Measurements from ENCODE around the gene UBE2I. TPM values are rescaled to one million over a fixed set of nuclear protein-coding genes. Genes with fewer than 3 reads are reported as not detected.

UBE2I gene
- total and polyA plus RNA-seq, 8 donors, result 30.0 to 57.9 (median 36.7) TPM

DNA sequence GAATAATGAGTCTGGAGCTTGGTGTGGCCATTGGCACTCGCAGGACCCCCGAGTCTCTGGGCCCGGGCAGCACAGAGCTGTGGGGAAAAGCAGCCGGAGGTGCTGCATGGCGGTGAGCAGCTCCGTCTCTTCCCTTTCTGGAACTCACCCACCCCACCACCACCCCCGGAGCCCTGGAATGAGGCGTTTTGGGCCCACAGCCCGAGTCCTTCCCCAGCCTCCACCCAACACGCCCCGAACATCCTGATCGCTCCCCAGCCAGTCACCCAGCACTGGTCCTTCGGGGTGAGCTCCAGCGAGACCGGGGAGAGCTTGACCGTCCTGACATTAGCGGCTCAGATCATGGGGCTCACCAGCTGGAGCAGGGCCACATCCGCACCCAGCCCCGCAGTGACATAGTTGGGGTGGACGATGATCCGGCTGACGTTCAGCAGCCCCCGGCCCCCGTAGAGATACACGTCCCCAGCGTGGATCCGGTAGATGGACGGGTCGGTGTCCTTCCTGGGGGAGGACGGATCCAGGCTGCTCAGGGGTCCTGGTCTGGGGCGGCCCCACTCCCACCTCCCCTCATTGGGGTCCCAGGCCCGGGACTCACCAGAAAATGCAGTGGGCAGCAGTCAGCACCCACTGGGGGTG lies 47.1 kb upstream of the UBE2I start:
- no peaks in the 10 kb centered on the region for H3K36me3 ChIP-seq
- no peak for DNase-seq
- no peaks in the 10 kb centered on the region for H3K4me1 ChIP-seq
- H3K9me3 ChIP-seq, result no peaks in the 10 kb centered on the region
- H3K4me3 ChIP-seq, result no peak overlapping the region
- WGBS, 2 donors, result 63 to 78% methylated on average over 30 to 32 of the region's 32 CpGs
- H3K27ac ChIP-seq, result no peak overlapping the region
- H3K27me3 ChIP-seq, result peaks cover 0 to 5% (median 0%) of the 10 kb centered on the region in 4 donors
- FAIRE-seq, result no peak
- intact Hi-C loops (cut with DNase I), result no loop called here
- TF ChIP-seq, protein P1, sequence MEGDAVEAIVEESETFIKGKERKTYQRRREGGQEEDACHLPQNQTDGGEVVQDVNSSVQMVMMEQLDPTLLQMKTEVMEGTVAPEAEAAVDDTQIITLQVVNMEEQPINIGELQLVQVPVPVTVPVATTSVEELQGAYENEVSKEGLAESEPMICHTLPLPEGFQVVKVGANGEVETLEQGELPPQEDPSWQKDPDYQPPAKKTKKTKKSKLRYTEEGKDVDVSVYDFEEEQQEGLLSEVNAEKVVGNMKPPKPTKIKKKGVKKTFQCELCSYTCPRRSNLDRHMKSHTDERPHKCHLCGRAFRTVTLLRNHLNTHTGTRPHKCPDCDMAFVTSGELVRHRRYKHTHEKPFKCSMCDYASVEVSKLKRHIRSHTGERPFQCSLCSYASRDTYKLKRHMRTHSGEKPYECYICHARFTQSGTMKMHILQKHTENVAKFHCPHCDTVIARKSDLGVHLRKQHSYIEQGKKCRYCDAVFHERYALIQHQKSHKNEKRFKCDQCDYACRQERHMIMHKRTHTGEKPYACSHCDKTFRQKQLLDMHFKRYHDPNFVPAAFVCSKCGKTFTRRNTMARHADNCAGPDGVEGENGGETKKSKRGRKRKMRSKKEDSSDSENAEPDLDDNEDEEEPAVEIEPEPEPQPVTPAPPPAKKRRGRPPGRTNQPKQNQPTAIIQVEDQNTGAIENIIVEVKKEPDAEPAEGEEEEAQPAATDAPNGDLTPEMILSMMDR (IDR thresholded peaks at IDR 0.05), result no peak
- ATAC-seq, result no peak

DNA sequence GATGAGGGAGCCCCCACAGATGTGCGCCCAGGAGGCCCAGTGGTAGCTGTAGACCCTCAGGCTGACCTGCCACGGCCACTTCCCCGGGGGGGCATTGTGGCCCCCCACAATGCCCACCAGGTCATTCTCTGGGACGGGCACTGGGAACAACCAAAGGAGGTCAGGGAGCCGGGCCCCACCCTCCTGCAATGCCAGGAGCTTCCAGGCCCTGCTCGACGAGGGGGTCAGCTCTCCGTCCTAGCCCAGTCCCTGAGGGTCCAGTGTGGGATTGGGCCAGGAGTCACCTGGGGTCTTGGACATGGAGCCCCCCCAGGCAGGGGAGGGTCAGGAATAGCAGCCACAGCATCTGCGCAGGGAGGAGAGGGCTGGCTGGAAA lies 46.6 kb upstream of the UBE2I start:
- FAIRE-seq (no peak), ATAC-seq (no peak), DNase-seq (peak in 1 of 6 donors; percentile 51)
- 53 to 70% methylated on average over 9 of the region's 9 CpGs for WGBS, 2 donors
- Histone ChIP-seq H3K4me1 (no peaks in the 10 kb centered on the region), H3K9me3 (no peaks in the 10 kb centered on the region), H3K36me3 (no peaks in the 10 kb centered on the region), H3K27me3 (peaks cover 0 to 5% (median 0%) of the 10 kb centered on the region in 4 donors), H3K4me3 (no peak overlapping the region), H3K27ac (no peak overlapping the region)
- TF ChIP-seq, protein P1 (IDR thresholded peaks at IDR 0.05), result no peak
- intact Hi-C loops (cut with DNase I), result no loop called here

DNA sequence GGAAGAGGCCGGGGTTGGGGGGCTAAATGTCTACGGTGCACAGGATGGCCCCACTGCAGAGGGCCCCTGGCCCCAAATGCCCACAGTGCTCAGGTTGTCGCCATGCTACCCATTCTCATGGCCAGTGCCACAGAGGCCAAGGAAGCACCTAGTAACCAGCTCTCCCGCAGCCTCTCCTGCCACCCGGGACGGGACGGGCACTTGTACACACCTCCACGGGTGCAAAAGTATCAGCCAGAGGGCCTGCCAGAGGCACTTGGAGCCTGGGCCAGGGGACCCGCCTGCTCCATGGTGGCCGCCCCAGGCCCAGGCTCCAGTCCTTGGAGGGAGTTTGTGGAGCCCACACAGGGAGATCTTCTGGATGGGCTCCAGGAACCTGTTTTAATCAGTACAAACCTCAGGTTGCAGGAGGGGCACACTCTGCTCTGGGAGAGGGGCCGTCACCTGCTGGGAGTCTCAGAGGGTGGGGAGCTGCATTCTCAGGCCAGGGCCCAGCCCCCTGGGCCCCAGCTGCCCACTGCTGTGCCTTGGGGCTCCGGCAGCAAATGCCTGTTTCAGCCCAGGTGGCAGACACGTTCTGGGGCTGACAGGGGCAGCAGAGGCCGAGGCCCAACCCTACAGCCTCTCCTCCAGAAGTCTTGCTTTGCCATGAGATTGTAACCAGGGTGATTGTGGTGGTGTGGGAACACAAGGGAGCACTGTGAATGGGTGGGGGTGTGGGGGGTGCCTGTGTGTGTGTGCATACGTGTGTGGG lies 45.7 kb upstream of the UBE2I start:
- WGBS, 2 donors, result 66% methylated on average over 15 of the region's 15 CpGs
- no peaks in the 10 kb centered on the region for H3K4me1 ChIP-seq
- intact Hi-C loops (cut with DNase I), result no loop called here
- TF ChIP-seq, protein P1 (IDR thresholded peaks at IDR 0.05), result no peak
- H3K9me3 ChIP-seq, result no peaks in the 10 kb centered on the region
- H3K4me3 ChIP-seq, result no peak overlapping the region
- H3K36me3 ChIP-seq, result no peaks in the 10 kb centered on the region
- FAIRE-seq, result no peak
- H3K27ac ChIP-seq, result no peak overlapping the region
- ATAC-seq, result no peak
- H3K27me3 ChIP-seq, result peaks cover 0 to 5% (median 0%) of the 10 kb centered on the region in 4 donors
- DNase-seq, result no peak

DNA sequence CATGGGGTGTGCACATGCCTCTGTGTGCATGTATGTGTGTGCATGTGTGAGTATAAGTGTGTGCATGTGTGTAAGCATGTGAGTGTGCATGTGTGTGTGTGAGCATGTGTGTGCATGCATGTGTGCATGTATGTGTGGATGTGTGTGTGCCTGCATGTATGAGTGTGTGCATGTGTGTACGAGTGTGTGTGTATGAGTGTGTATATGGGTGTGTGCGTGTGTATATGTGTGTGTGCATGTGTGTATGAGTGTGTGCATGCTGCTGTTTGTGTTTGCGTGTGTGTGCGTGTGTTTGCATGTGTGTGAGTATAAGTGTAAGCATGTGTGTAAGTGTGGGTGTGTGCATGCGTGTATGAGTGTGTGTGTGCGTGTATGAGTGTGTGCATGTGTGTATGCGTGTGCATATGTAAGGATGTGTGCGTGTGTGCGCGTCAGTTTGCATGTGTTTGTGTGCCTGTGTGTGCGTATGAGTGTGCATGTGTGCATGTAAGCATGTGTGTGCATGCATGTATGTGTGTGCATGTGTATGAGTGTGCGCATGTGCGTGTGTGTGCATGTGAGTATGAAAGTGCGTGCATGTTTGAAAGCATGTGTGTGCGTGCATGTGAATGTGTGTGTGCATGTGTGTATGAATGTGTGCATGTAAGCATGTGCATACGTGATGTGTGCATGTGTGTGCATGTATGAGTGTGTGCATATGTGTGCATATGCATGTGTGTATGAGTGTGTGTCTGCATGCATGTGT lies 44.9 kb upstream of the UBE2I start:
- Histone ChIP-seq H3K9me3 (no peaks in the 10 kb centered on the region), H3K36me3 (no peaks in the 10 kb centered on the region), H3K27ac (no peak overlapping the region), H3K4me1 (no peaks in the 10 kb centered on the region), H3K4me3 (no peak overlapping the region), H3K27me3 (peaks cover 0 to 5% (median 0%) of the 10 kb centered on the region in 4 donors)
- DNase-seq (no peak), ATAC-seq (no peak), FAIRE-seq (no peak)
- TF ChIP-seq, protein P1 (IDR thresholded peaks at IDR 0.05), result no peak
- 84 to 92% methylated on average over 16 of the region's 16 CpGs for WGBS, 2 donors
- intact Hi-C loops (cut with DNase I), result no loop called here

Data from pancreas (tissue), 10 donors.